GM12875 (cell line): ENCODE data around the gene COL25A1.
A peak's percentile ranks its signal among the peaks of the same experiment; 100 is the strongest.

Experiments used
- H3K4me3 ChIP-seq: one replicate; pipeline ENCODE4 v1.5.1; 2011; ENCODE audit warnings: low read depth, low read length, control low read depth
- CTCF ChIP-seq: IDR thresholded peaks from 2 replicates; pipeline ENCODE4 v1.5.1; 2011; ENCODE audit warnings: low read depth, mild to moderate bottlenecking, control low read depth, inconsistent platforms, low read length, moderate library complexity, borderline replicate concordance; ENCODE audit not compliant: insufficient read depth

Gene COL25A1

DNA sequence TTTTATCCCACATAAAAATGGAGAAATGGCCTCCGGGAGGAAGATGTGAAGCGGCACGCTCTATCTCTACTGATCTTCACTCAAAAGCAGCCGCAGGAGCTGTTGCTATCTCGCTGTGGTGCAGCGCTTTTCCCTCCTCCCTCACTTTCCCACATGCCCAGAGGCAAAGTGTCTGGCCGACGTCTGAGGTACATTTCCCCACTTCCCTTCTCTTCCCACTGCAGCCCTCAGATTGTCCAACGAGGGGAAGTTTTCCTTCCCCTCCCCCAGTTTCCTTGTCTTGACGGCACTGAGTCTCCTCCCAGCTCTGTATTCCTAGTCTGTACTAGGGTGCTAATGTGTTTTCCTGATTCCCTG, 660 bp upstream of the COL25A1 start:
- no peak overlapping the region for H3K4me3 ChIP-seq
- no peak for TF ChIP-seq CTCF

GRCh38 chr4:109301651-109302360, 652 bp downstream of the COL25A1 start:
- TF ChIP-seq CTCF = no peak
- no peak overlapping the region for H3K4me3 ChIP-seq

- H3K4me3 ChIP-seq = no peak overlapping the region
- TF ChIP-seq CTCF = peak; percentile 35; the same call in 1 of the 2 replicates
Observed at GRCh38 chr4:109298279-109299010, 4.0 kb downstream of the COL25A1 start.

GRCh38 chr4:109296527-109296926, 5.9 kb downstream of the COL25A1 start:
- no peak for TF ChIP-seq CTCF
- H3K4me3 ChIP-seq = no peak overlapping the region

- no peak for TF ChIP-seq CTCF
- no peak overlapping the region for H3K4me3 ChIP-seq
Observed at GRCh38 chr4:109295081-109295480, 7.4 kb downstream of the COL25A1 start.

DNA sequence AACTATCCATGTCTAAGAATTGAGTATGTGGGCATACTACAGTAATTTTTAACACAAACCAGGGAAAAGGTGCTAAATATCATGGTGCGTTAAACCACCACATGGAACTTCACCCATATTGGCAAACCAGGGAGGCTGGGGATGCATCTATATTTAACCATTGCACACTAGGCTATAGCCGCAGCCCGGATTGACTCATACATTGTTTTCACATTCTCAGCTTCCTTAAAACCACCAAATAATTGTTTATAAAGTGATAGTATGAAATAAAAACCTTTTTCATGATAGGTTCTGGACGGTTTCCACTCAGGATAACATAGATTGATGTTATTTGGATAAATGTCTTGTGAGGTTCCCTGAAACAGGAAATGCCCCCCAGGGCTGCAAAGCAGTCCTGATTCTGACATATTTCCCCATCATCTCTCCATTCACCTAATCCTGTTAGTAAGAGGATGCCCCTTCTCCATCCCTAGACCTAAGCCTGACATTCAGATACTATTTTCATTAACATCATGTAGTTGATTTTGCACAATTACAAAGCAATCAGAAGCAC, 7.9 kb downstream of the COL25A1 start:
- H3K4me3 ChIP-seq = no peak overlapping the region
- TF ChIP-seq CTCF = no peak
